HG02759 (cell line): ENCODE results near the gene ZNF582.

Experiments used
- ATAC-seq: cut with Tn5 transposase; IDR thresholded peaks from one replicate; pipeline ENCODE4 v1.9.1; 2021; ENCODE audit warnings: mild to moderate bottlenecking, moderate library complexity; ENCODE audit not compliant: unreplicated experiment

Gene ZNF582

GRCh38 chr19:56393119-56394012 is at the start of gene ZNF582:
Gene ZNF582, minus strand, starts transcription at chr19:56393534. Its CDS starts 1,782 bp downstream, at chr19:56391752.
- peak; percentile 96 for ATAC-seq

GRCh38 chr19:56441206-56441792 is 48.0 kb upstream of the ZNF582 start:
- ATAC-seq: no peak

- ATAC-seq: no peak
These were observed 30.6 kb upstream of the ZNF582 start for GRCh38 chr19:56423985-56424353.

- ATAC-seq: no peak
These were observed 30.1 kb upstream of the ZNF582 start for GRCh38 chr19:56423276-56423984.

- no peak for ATAC-seq
These were observed 11.7 kb upstream of the ZNF582 start for GRCh38 chr19:56405062-56405461.

- peak; percentile 7 for ATAC-seq
These were observed 11.3 kb upstream of the ZNF582 start for GRCh38 chr19:56404705-56405056.

- peak; percentile 90 for ATAC-seq
These were observed 10.7 kb upstream of the ZNF582 start, which contains the start of gene ZNF583 for GRCh38 chr19:56403764-56404704. Gene ZNF583, plus strand, starts transcription at chr19:56404332. Its CDS starts 2,783 bp downstream, at chr19:56407115.

- ATAC-seq: no peak
These were observed 9.9 kb upstream of the ZNF582 start for GRCh38 chr19:56403261-56403660.

- ATAC-seq: no peak
These were observed 7.2 kb upstream of the ZNF582 start for GRCh38 chr19:56400485-56400884.

GRCh38 chr19:56398809-56399208 is 5.5 kb upstream of the ZNF582 start:
- no peak for ATAC-seq

GRCh38 chr19:56383826-56384605 is 9.3 kb downstream of the ZNF582 start:
- no peak for ATAC-seq

- ATAC-seq: no peak
These were observed 16.0 kb downstream of the ZNF582 start for GRCh38 chr19:56377105-56377924.

GRCh38 chr19:56372281-56372680 is 21.1 kb downstream of the ZNF582 start:
- ATAC-seq: no peak

GRCh38 chr19:56369886-56370676 is 23.3 kb downstream of the ZNF582 start:
- ATAC-seq: no peak

- peak; percentile 92 for ATAC-seq
These were observed 25.3 kb downstream of the ZNF582 start for GRCh38 chr19:56367829-56368711.

- no peak for ATAC-seq
These were observed 32.5 kb downstream of the ZNF582 start for GRCh38 chr19:56360841-56361240.

- ATAC-seq: no peak
These were observed 36.4 kb downstream of the ZNF582 start for GRCh38 chr19:56356944-56357343.
